ENCODE data around the gene ARFGAP1.

GRCh38 chr20:63259734-63260460, 12.7 kb upstream of the ARFGAP1 start:
- TF ChIP-seq CTCF (IDR thresholded peaks at IDR 0.05) = no peak
- no peak for TF ChIP-seq POLR2A (IDR thresholded peaks at IDR 0.05)
